Measurements from ENCODE around the gene SKA2. TPM values are rescaled to one million over a fixed set of nuclear protein-coding genes. Genes with fewer than 3 reads are reported as not detected.

Gene SKA2
- total and polyA plus RNA-seq, 2 donors (not counting 3 experiments of a cell fraction or from before 2014, with no cell fraction given): 12.9 to 79.6 TPM

GRCh38 chr17:59084154-59084553, 70.8 kb downstream of the SKA2 start:
- dilution Hi-C loops (cut with MboI; ENCODE audit: extremely low pct_ligation_motif_present, low sequenced_read_pairs): no loop called here
- no peak for FAIRE-seq
- POLR2A ChIA-PET: interaction anchor here (0.9 kb wide), 1 partner anchor 10 kb away, joined by 5 read pairs; no protein-coding TSS in a partner anchor
- TF ChIP-seq POLR2AphosphoS5 (IDR thresholded peaks at IDR 0.05; ENCODE audit: insufficient read depth, low read depth, low read length): no peak
- no peak for TF ChIP-seq FOS (IDR thresholded peaks at IDR 0.05; ENCODE audit: borderline replicate concordance, insufficient read depth, low read length)
- TF ChIP-seq CTCF (IDR thresholded peaks at IDR 0.05; ENCODE audit: extremely low read depth in 1 of 2, insufficient read depth in 1 of 2, low read depth in 1 of 2, low read length in 2 of 2): no peak
- TF ChIP-seq POLR2A (IDR thresholded peaks at IDR 0.05; ENCODE audit: low read depth, low read length): no peak
- no peak for TF ChIP-seq EZH2 (IDR thresholded peaks at IDR 0.05; ENCODE audit: borderline replicate concordance, low read depth, low read length, severe bottlenecking)
- TF ChIP-seq GATA2 (IDR thresholded peaks at IDR 0.05; ENCODE audit: insufficient read depth, insufficient read length, low read depth, low read length): no peak
- Histone ChIP-seq H3K36me3 (ENCODE audit: control insufficient read depth in 2 of 2, extremely low read depth in 1 of 2, insufficient read depth in 2 of 2, low read length in 2 of 2) (peaks cover 2 to 11% of the 10 kb centered on the region in 2 experiments), H3K27ac (ENCODE audit: insufficient read depth, low read depth, low read length) (no peak overlapping the region), H3K4me3 (replicated peaks in 1 of 3; ENCODE audit: insufficient read depth in 1 of 3, low read depth in 1 of 3, low read length in 3 of 3) (no peak overlapping the region), H3K9me3 (replicated peaks; ENCODE audit: control insufficient read depth, insufficient read depth, low read length) (no peaks in the 10 kb centered on the region), H3K9me1 (replicated peaks; ENCODE audit: control insufficient read depth, extremely low read depth, insufficient read depth, low read length) (no peaks in the 10 kb centered on the region), H3K9ac (replicated peaks; ENCODE audit: extremely low read depth, insufficient read depth, low read length) (no peak overlapping the region), H2AFZ (ENCODE audit: low read depth, low read length) (no peak overlapping the region), H3K4me1 (ENCODE audit: control insufficient read depth, extremely low read depth, insufficient read depth, low read length) (no peaks in the 10 kb centered on the region), H3K4me2 (ENCODE audit: insufficient read depth, low read length) (no peak overlapping the region), H3K27me3 (ENCODE audit: control insufficient read depth in 2 of 2, insufficient read depth in 2 of 2, low read length in 2 of 2) (no peaks in the 10 kb centered on the region), H3K79me2 (ENCODE audit: control insufficient read depth, insufficient read depth, low read length) (no peaks in the 10 kb centered on the region), H4K20me1 (replicated peaks; ENCODE audit: control insufficient read depth, extremely low read depth, insufficient read depth, low read length) (no peaks in the 10 kb centered on the region)
- no peak for DNase-seq (ENCODE audit: low read depth, low spot score)
- BruUV-seq (replicated peaks): no TSS peak
- intact Hi-C loops (cut with micrococcal nuclease): no loop called here
- CTCF ChIA-PET: no interaction called here
